Motor neuron (in vitro differentiated cells): ENCODE data around the gene ABHD17A. TPM values are rescaled to one million over a fixed set of nuclear protein-coding genes. Genes with fewer than 3 reads are reported as not detected.
"Not testable (repeated sequence)": the region's sequence is repeated elsewhere in the genome, so short reads cannot be mapped to it uniquely, and the experiment has no call there.

Experiments
- ATAC-seq, 8 experiments: fragments of 200-7000 bp; cut with Tn5 transposase; replicated peaks in 6 of 8; 2 replicates each; pipeline ENCODE4 v1.8.0; 2021; ENCODE audit warnings: mild to moderate bottlenecking in 8 of 8, moderate library complexity in 8 of 8
- H3K27ac ChIP-seq, 2 donors: fragments of 250-450 bp; sonication (Bioruptor Pico); 2 replicates each; pipeline ENCODE4 v1.9.0; 2021; ENCODE audit warnings: antibody characterized with exemption in 2 of 2, mild to moderate bottlenecking in 2 of 2, moderate library complexity in 1 of 2
- H3K4me1 ChIP-seq, 2 donors: fragments of 250-450 bp; sonication (Bioruptor Pico); replicated peaks in 1 of 2; 2 replicates each; pipeline ENCODE4 v1.6.1; 2021; ENCODE audit warnings: antibody characterized with exemption in 2 of 2, mild to moderate bottlenecking in 2 of 2, moderate library complexity in 1 of 2
- H3K4me3 ChIP-seq, 5 donors: fragments of 250-450 bp; sonication (Bioruptor Pico); 2 replicates each; pipeline ENCODE4 v1.9.0; 2021; ENCODE audit warnings: antibody characterized with exemption in 5 of 5, mild to moderate bottlenecking in 5 of 5, moderate library complexity in 4 of 5
- WGBS, 10 experiments: fragments of 450-650 bp; shearing (Covaris generic); methylation state at CpG; one replicate each; pipeline ENCODE4 v1.0.0; 2022; 5-methylcytosine and 5-hydroxymethylcytosine counted together
- in situ Hi-C, 9 experiments: fragments of 400-800 bp; cut with MboI; loops; one replicate each; pipeline ENCODE4 v1.15.0; 2021; ENCODE audit warnings: low sequenced_read_pairs in 9 of 9, low pct_unique_long_range_greater_than_20kb in 2 of 9; ENCODE audit not compliant: unreplicated experiment in 9 of 9
- total RNA-seq, 8 experiments: library from RNA; unstranded; fragments of 300-600 nt; gene quantifications; 2 replicates each; pipeline versions ENCODE4 v1.2.3 to v1.2.4, GENCODE V29; 2022

Gene ABHD17A
- total RNA-seq, 8 experiments from 2014 or later = 30.4 to 42.3 (median 37.2) TPM

DNA sequence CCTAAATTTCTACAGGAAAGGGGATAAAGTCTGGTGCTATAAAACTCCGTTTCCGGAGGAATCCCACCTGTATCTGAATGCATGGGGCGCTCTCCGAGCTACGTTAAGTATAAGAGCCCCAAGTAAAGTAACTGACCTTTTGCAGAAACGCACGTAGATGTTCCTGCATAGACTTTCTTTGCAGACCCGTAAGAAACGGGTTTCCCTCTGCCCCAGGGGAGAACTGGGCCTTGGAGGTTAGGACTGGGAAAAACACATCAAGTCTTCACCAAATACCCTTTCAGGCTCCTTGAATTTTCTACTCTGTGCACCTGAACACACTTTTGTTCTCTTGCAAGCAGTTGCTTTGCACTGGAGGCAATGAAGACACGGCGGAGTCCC, 10.0 kb downstream of the ABHD17A start:
- not testable (repeated sequence) for ATAC-seq
- 0 to 22% (median 0%) methylated on average over 2 to 9 of the region's 11 CpGs; no CpG with 5 or more reads in 3 of the 10 experiments for WGBS, 10 experiments

DNA sequence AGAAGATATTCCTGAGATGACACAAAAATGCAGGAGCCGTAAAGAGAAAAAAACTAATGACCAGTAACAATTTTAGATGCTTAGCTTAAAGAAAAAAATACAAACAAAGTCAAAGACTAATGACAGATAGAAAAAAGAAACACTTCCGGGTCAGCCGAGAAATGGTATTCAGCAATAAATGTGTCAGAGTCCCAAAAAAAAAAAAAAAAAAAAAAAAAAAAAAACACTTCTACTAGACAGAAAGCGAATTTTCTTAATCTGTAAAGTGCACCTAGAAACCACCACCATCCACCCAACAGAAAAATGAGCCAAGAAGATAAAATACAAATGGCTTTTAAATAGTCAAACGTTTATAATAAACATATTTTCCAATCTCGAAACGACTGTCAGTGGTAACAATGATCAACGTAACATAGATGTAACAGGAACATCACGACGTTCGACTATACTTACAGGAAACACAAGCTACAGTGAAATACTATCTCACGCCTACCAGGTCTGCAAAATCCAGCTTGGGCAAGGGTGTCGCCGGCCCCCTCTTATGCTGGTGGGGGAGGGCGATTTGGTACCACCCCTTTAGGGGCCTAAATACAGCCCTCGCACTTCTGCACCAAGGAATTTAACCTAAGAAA, 10.6 kb downstream of the ABHD17A start:
- Histone ChIP-seq H3K27ac (peak overlapping the region in 1 of 2 donors; percentile 96), H3K4me1 (peaks cover 12 to 18% of the 10 kb centered on the region in 2 donors), H3K4me3 (peak overlapping the region; percentile 79 to 98 (median 90))
- 4 to 36% (median 16%) methylated on average over 5 to 16 of the region's 16 CpGs for WGBS, 10 experiments
- in situ Hi-C loops = no loop called here
- no peak for ATAC-seq

More for the DNA sequence above, 10.0 kb downstream of the ABHD17A start:
- peaks cover 12 to 18% of the 10 kb centered on the region in 2 donors for H3K4me1 ChIP-seq
- peak overlapping the region; percentile 79 to 98 (median 90) for H3K4me3 ChIP-seq
- peak overlapping the region; percentile 83 to 96 for H3K27ac ChIP-seq
- in situ Hi-C loops = not testable (repeated sequence)

DNA sequence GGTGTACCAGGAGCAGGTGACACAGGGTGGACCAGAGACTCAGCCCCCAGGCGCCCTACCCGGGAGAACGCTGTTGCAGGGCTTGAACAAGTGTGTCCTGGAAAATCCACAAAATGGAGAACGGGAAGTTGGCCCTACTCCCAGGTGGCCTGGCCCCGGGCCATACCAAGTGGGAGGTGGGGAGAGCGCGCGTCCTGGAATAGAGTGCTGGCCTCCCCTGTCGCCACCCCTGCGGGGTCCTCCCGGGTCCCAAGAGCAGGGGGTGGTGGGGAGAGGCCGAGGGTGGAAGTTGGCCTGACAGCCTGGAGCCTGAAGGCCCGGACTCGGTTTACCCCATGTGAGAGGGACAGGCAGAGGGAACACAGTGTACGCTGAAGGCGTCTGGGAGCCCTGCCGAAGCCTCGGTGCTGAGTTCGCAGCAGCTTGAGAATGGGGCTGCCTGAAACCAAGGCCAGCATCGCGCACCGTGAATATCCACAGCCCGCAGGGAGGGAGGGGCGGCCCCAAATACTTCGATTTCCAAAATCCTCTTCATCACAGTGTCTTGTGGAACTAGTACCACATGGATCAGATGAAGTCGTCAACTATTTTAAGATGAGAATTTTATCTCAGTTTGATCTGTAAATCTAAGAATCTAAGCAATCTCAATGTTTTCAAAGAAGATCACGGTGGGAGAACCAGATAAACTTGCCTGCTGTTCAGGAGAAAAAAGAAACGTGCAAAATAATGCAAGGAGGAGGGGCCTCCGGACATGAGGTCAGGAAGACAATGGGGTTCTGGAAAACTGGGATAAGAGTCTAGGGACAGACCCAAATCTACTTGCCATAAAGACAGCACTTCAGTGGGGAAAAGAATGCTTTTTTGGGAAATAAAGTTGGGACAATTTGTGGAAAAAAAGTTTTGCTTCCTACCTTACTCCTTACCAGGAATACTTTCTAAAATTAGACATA, 11.5 kb downstream of the ABHD17A start:
- ATAC-seq = no peak

DNA sequence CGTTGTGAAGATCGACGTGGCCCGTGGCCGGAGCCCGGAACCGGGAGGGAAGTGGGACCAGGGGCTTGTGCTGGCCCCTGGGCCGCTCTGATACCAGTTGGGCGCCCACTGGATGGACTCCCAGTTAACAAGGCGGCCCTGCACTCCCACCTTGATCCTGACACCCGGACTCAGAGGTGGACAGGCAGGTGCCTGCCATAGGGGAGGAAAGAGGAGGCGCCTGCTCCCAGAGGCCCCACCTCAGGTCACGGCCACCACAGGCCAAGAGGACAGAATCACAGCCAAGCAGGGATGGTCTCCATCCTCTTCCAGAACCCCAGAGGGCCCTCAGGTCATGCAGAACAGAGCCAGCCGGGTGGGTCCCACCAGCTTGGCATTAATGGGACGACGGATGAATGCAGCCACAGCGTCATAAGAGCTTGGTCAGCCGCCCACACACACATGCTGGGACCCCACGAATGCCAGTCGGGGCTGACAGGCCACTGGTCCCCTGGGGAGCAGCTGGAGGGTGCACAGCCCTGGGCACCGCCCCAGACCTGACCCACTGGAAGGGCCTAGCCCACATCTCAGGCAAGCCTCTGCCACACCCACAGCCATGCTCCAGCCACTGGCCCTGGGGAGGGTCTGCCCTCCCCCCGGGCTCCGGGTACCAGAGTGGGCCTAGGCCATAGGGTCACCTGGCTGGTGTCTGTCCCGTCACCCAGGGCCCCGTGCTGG, 12.3 kb downstream of the ABHD17A start:
- Histone ChIP-seq H3K4me3 (no peak overlapping the region), H3K4me1 (peaks cover 12 to 18% of the 10 kb centered on the region in 2 donors), H3K27ac (no peak overlapping the region)
- 73 to 97% (median 92%) methylated on average over 3 to 5 of the region's 25 CpGs; no CpG with 5 or more reads in 7 of the 10 experiments for WGBS, 10 experiments
- ATAC-seq = no peak
- in situ Hi-C loops = no loop called here

More for the DNA sequence above, 11.5 kb downstream of the ABHD17A start:
- Histone ChIP-seq H3K4me3 (peak overlapping the region; percentile 79 to 98 (median 90)), H3K4me1 (peaks cover 12 to 18% of the 10 kb centered on the region in 2 donors), H3K27ac (no peak overlapping the region)
- in situ Hi-C loops = no loop called here
- WGBS, 10 experiments = 0 to 79% (median 44%) methylated on average over 2 to 13 of the region's 29 CpGs

DNA sequence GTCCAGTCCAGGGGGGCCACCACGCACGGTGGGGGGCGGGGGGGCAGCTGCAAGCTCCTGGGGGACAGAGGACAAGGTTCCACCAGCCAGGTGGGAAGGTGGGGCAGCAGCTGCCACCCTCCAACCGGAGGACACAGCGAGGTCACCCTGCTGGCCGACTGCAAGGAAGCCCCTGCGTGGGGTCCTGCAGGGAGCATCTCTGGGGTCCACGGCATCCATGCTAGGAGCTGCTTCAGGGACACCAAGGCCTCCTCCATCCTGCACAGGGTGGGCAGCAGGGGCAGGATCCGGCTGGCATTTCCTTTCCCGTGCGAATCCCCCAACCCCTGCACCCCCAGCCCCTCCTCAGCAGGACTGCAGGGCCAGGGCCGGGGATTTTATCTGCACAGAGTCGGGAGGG, 13.7 kb downstream of the ABHD17A start:
- no peak overlapping the region for H3K4me3 ChIP-seq
- WGBS, 10 experiments = 100% methylated on average over 1 of the region's 13 CpGs; no CpG with 5 or more reads in 9 of the 10 experiments
- H3K4me1 ChIP-seq = peaks cover 9 to 11% of the 10 kb centered on the region in 2 donors
- H3K27ac ChIP-seq = no peak overlapping the region
- in situ Hi-C loops = no loop called here
- ATAC-seq = no peak

DNA sequence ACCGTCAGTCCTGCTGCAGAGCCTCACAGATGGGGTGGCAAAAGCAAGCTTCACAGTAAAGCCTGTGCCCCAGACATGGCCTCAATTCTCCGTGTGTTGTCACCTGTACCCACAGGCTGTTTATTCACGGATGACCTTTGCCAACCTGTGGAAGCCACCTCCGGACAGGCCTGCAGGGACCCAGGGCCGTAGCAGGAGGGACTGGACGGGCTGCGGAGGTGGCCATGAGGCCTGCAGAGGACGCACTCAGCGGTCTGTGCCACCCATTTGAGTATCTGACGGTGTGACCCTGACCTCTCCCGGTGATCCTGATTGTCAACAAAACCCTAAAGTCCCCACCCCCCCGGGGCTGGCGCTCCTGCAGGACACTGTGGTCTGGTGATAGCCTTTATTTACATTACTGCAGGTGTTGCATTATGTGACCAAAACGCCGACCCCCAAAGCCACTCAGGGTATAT, 14.1 kb downstream of the ABHD17A start:
- in situ Hi-C loops = no loop called here
- Histone ChIP-seq H3K4me1 (peaks cover 7 to 10% of the 10 kb centered on the region in 2 donors), H3K27ac (no peak overlapping the region), H3K4me3 (no peak overlapping the region)
- no peak for ATAC-seq
- WGBS, 10 experiments = 80 to 94% (median 90%) methylated on average over 1 to 6 of the region's 15 CpGs; no CpG with 5 or more reads in 6 of the 10 experiments

DNA sequence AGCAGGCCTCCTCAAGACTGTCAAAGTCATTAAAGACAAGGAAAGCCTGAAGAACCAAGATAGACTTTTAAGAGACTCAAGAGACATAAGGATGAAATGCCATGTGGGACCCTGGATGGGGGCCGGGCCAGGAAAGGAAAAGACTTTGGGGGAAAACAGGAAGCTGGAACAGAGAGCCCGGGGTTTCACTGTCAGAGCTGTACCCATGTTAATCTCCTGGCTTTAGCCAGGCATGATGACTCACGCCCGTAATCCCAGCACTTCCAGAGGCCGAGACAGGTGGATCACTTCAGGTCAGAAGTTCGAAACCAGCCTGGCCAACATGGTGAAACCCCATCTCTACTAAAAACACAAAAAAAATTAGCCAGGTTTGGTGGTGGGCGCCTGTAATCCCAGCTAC, 16.3 kb downstream of the ABHD17A start:
- Histone ChIP-seq H3K4me3 (no peak overlapping the region), H3K27ac (no peak overlapping the region), H3K4me1 (peaks cover 5 to 9% of the 10 kb centered on the region in 2 donors)
- ATAC-seq = no peak
- in situ Hi-C loops = no loop called here
- WGBS, 10 experiments = 81 to 100% (median 91%) methylated on average over 2 to 5 of the region's 7 CpGs; no CpG with 5 or more reads in 5 of the 10 experiments

DNA sequence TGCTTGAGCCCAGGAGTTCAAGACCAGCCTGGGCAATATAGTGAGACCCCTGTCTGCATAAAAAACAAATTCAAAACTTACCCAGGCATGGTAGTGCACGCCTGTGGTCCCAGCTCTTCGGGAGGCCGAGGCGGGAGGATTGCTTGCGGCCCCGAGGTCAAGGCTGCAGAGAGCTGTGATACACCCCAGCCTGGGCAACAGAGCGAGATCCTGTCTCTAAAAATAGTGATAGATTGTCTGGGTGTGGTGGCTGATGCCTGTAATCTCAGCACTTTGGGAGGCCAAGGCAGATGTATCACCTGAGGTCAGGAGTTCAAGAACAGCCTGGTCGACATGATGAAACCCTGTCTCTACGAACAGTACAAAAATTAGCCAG, 18.0 kb downstream of the ABHD17A start:
- no peak overlapping the region for H3K27ac ChIP-seq
- ATAC-seq = no peak
- peaks cover 0 to 2% of the 10 kb centered on the region in 2 donors for H3K4me1 ChIP-seq
- in situ Hi-C loops = no loop called here
- no peak overlapping the region for H3K4me3 ChIP-seq
- WGBS, 10 experiments = 83 to 100% (median 100%) methylated on average over 1 to 3 of the region's 9 CpGs; no CpG with 5 or more reads in 6 of the 10 experiments

DNA sequence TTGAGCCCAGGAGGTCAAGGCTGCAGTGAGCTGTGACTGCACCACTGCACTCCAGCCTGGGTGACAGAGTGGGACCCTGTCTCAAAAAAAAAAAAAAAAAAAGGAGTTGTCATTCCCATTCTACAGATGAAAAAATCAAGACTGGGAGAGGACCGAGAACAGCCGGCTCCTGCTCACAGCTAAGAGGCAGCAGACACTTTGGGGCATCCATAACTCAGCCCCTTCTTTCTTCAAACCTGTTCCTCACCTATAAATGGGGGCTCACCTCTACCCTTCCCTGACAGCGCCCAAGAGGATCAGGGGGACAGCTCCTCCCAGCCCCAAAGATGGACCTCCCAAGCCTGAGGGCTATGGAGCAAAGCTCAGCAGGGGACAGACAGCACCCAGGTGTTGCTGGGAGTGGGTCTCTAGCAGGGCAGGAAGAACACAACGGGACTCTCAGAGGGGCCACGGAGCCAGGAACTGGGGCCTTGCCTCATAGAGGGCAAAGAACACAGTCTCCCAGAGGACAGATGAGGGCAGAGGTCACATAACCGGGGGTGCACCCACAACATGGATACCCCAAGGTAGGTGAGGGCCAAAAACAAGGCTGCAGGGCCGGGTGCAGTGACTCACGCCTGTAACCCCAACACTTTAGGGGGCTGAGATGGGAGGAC, 18.5 kb downstream of the ABHD17A start:
- Histone ChIP-seq H3K4me1 (peaks cover 2% of the 10 kb centered on the region in 2 donors), H3K27ac (no peak overlapping the region), H3K4me3 (no peak overlapping the region)
- in situ Hi-C loops = no loop called here
- WGBS, 10 experiments = 78 to 100% (median 89%) methylated on average over 1 to 4 of the region's 8 CpGs; no CpG with 5 or more reads in 4 of the 10 experiments
- ATAC-seq = no peak

DNA sequence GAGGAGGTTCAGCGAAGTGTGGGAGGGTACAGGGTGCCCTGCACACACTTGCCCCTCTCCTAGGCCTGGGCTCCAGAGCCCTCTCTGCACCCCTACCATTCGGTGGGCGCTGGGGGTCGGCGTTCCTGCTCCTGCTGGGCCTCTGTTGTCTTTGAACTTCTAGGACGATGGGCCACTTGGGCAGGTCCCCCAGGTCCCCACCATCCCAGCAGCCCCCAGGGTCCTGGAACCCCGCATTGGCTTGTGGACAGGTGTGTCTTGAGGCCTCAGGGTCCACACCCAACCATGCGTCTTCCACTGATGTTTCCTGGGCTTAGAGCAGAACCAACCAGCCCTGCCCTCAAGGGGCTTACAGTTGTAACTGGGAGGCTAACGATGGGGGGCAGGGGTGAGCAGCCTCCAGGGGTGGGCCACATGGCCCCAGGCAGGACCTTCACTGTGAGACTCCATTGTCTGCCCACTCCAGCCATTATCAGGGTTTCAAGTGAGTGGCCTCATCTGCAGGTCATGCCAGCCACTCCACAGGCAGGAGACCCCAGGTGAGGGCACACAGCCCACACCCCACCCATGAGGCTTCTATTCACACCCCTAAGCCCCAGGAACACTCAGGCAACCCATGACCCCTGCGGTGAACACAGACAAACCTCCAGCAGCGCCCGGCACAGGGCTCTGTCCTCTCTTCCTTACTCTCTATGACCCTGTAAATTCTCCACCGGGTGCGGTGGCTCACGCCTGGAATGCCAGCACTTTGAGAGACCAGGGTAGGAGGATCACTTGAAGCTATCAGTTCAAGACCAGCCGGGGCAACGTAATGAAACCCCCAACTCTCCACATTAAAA, 19.9 kb downstream of the ABHD17A start:
- Histone ChIP-seq H3K27ac (peak overlapping the region in 1 of 2 donors; percentile 89), H3K4me1 (peaks cover 15% of the 10 kb centered on the region in 2 donors), H3K4me3 (peak overlapping the region in 2 of 5 donors; percentile 53 to 82)
- 98 to 100% methylated on average over 2 to 7 of the region's 17 CpGs; no CpG with 5 or more reads in 8 of the 10 experiments for WGBS, 10 experiments
- ATAC-seq = no peak
- in situ Hi-C loops = no loop called here

DNA sequence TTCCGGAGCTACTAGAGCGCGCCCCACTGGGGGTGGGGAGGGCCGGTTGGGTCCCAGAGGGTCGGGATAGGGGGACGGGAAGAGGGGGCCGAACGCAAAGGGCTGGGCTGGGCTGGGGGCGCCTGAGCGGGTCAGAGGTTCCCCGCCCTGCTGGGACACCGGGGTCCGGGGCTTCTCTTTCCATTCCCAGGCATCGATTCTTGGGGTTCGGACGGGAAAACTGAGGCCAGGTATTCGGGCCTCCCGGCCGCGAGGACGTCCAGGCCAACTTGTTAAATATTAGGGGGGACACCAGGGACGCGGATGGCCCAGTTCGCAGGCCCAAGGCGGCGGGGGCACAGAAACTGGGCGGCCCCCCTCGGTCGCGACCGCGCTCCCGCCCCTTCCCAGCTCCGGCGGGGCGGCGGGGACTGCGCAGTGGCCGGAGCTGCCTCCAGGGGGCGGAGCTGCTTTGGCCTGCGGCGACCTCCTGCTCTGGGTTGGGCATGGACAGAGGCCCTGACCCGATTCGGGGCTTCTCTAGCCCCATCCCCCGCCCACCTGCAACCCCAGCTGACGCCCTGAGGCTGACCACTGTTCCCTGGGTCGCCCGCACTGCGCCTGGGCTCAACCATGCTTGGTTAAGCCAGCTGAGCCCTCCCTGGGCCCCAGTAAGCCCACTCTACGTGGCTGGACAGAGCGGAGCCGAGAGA, 20.7 kb downstream of the ABHD17A start:
- in situ Hi-C loops = no loop called here
- peak overlapping the region; percentile 43 to 89 for H3K27ac ChIP-seq
- WGBS, 10 experiments = 0 to 67% (median 30%) methylated on average over 1 to 2 of the region's 52 CpGs; no CpG with 5 or more reads in 7 of the 10 experiments
- peak overlapping the region; percentile 42 to 82 (median 55) for H3K4me3 ChIP-seq
- ATAC-seq = peak; percentile 12 to 53 (median 22)
- H3K4me1 ChIP-seq = peaks cover 21 to 23% of the 10 kb centered on the region in 2 donors
